ENCODE data around the gene RTN4R.

DNA sequence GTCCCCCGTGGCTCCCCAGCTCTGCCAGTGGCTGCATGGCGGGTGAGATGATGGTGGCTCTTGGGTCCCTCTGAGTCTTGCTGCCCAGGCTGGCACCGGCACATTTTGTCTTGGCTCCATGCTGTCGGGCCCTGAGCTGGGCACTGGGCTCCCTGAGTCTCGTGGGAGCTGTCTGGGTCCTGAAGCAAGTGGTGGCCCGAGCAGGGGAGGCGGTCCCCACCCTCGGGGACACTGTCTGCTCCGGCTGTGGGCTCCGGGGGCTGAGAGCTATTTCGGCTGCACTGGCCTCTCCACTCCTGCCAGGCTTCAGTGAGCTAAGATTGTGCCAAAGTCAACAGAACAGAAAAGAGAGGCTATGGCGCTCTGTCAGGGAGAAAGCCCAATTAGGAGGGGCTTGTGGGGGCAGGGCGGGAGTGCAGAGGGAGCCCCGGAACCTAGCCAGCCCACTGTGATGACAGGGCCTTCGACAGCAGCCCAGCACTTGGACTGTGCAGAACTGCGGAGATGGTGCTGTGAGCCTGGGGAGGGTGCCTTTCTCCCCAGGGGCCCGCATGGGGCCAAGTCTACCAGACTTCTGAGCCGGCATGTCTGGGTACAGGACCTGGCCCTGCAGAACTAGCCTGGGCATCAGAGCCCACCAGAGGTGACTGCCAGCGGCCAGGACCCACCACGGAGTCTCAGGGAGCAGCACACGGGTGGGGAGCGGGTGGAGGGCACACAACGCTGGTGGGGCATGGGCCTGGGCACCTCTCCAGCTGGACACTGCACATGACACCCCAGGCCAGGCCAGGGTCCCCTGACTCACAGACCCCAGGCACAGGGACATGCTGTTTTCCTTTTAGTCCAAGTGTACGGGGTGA is 38.0 kb downstream of the RTN4R start:
- TF ChIP-seq TARDBP (IDR thresholded peaks at IDR 0.05) = no peak
- no peak for TF ChIP-seq NFRKB (IDR thresholded peaks at IDR 0.05)
- no peak for TF ChIP-seq SP1 (IDR thresholded peaks at IDR 0.05)
- no peak for TF ChIP-seq SUZ12 (IDR thresholded peaks at IDR 0.05)
- TF ChIP-seq HDGF (IDR thresholded peaks at IDR 0.05; ENCODE audit: borderline replicate concordance) = no peak
- TF ChIP-seq FOXA1 (IDR thresholded peaks at IDR 0.05) = no peak
- TF ChIP-seq L3MBTL2 (conservative IDR thresholded peaks at IDR 0.05) = no peak
- no peak for TF ChIP-seq CTBP1 (IDR thresholded peaks at IDR 0.05; ENCODE audit: borderline replicate concordance)
- TF ChIP-seq ARNT (IDR thresholded peaks at IDR 0.05) = no peak
- TF ChIP-seq PKNOX1 (IDR thresholded peaks at IDR 0.05) = no peak

Data from HEK293T (cell line).